ACC112 (cell line): ENCODE measurements around the gene LRFN2.

Experiments
- H2AFZ ChIP-seq: fragments of 200-600 bp; sonication (generic); one replicate; pipeline ENCODE4 v1.6.0; 2017; ENCODE audit warnings: antibody characterized with exemption, low read length; ENCODE audit not compliant: unreplicated experiment
- H3K27ac ChIP-seq: fragments of 200-600 bp; sonication (generic); 2 replicates; pipeline ENCODE4 v1.5.1; 2014; ENCODE audit warnings: low read depth, mild to moderate bottlenecking, antibody characterized with exemption, low read length, moderate library complexity
- H3K27me3 ChIP-seq: fragments of 200-600 bp; sonication (generic); 2 replicates; pipeline ENCODE4 v1.6.1; 2014; ENCODE audit warnings: mild to moderate bottlenecking, antibody characterized with exemption, low read length, moderate library complexity, mixed read lengths; ENCODE audit not compliant: insufficient read depth
- H3K36me3 ChIP-seq: fragments of 200-600 bp; sonication (generic); 2 replicates; pipeline ENCODE4 v1.6.1; 2016; ENCODE audit warnings: mild to moderate bottlenecking, antibody characterized with exemption, low read length, moderate library complexity, mixed read lengths; ENCODE audit not compliant: insufficient read depth
- H3K4me1 ChIP-seq: fragments of 200-600 bp; sonication (generic); one replicate; pipeline ENCODE4 v1.6.1; 2016; ENCODE audit warnings: low read length, mixed read lengths; ENCODE audit not compliant: insufficient read depth, unreplicated experiment, control insufficient read depth
- H3K4me3 ChIP-seq: fragments of 200-600 bp; sonication (generic); 2 replicates; pipeline ENCODE4 v1.5.1; 2014; ENCODE audit warnings: mild to moderate bottlenecking, low read depth, low read length
- H3K79me2 ChIP-seq: fragments of 200-600 bp; sonication (generic); one replicate; pipeline ENCODE4 v1.6.0; 2016; ENCODE audit warnings: low read length; ENCODE audit not compliant: control insufficient read depth, unreplicated experiment, insufficient read depth

Gene LRFN2

DNA sequence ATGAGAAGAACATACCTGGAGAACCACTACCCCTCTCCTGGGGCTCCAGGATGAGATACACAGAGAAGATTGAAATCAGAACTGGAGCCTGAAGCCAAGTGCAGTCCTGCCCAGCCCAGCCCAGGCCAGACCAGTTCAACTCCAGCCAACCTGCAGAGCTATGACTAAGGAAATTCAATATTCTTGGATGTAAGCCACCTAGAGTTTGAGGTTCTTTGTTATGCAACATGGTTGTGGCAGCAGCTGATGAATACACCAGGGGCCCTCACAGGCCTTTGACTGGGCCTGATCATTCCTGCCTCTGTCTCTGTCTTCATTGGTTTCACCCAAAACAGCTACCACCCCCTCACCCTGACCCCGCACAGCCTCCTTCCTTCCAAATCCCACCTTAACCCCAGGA, 167.8 kb downstream of the LRFN2 start:
- Histone ChIP-seq H3K4me3 (no peak overlapping the region), H3K27me3 (no peaks in the 10 kb centered on the region), H3K27ac (no peak overlapping the region)

GRCh38 chr6:40417031-40417430, 170.1 kb downstream of the LRFN2 start:
- no peaks in the 10 kb centered on the region for H3K27me3 ChIP-seq

More for the DNA sequence above, 167.8 kb downstream of the LRFN2 start:
- Histone ChIP-seq H3K79me2 (no peaks in the 10 kb centered on the region), H3K36me3 (no peaks in the 10 kb centered on the region), H3K4me1 (no peaks in the 10 kb centered on the region), H2AFZ (no peak overlapping the region)

GRCh38 chr6:40414617-40415016, 172.5 kb downstream of the LRFN2 start:
- H3K36me3 ChIP-seq: no peaks in the 10 kb centered on the region
- H2AFZ ChIP-seq: no peak overlapping the region
- H3K27ac ChIP-seq: no peak overlapping the region
- H3K27me3 ChIP-seq: no peaks in the 10 kb centered on the region
- H3K79me2 ChIP-seq: no peaks in the 10 kb centered on the region
- H3K4me3 ChIP-seq: no peak overlapping the region
- no peaks in the 10 kb centered on the region for H3K4me1 ChIP-seq

More at GRCh38 chr6:40417031-40417430, 170.1 kb downstream of the LRFN2 start:
- Histone ChIP-seq H2AFZ (no peak overlapping the region), H3K4me1 (no peaks in the 10 kb centered on the region), H3K79me2 (no peaks in the 10 kb centered on the region), H3K36me3 (no peaks in the 10 kb centered on the region), H3K27ac (no peak overlapping the region), H3K4me3 (no peak overlapping the region)

- Histone ChIP-seq H3K27me3 (no peaks in the 10 kb centered on the region), H3K27ac (no peak overlapping the region), H3K79me2 (no peaks in the 10 kb centered on the region), H3K4me1 (no peaks in the 10 kb centered on the region), H2AFZ (no peak overlapping the region), H3K36me3 (no peaks in the 10 kb centered on the region), H3K4me3 (no peak overlapping the region)
Measured at GRCh38 chr6:40413239-40413638, 173.9 kb downstream of the LRFN2 start.

GRCh38 chr6:40411881-40412280, 175.3 kb downstream of the LRFN2 start:
- no peaks in the 10 kb centered on the region for H3K4me1 ChIP-seq
- H3K36me3 ChIP-seq: no peaks in the 10 kb centered on the region
- H3K4me3 ChIP-seq: no peak overlapping the region
- H3K27ac ChIP-seq: no peak overlapping the region
- no peaks in the 10 kb centered on the region for H3K79me2 ChIP-seq
- H3K27me3 ChIP-seq: no peaks in the 10 kb centered on the region
- H2AFZ ChIP-seq: no peak overlapping the region

GRCh38 chr6:40410821-40411220, 176.3 kb downstream of the LRFN2 start:
- H3K4me1 ChIP-seq: no peaks in the 10 kb centered on the region

GRCh38 chr6:40409716-40410397, 177.3 kb downstream of the LRFN2 start:
- H3K4me3 ChIP-seq: no peak overlapping the region
- no peaks in the 10 kb centered on the region for H3K4me1 ChIP-seq
- no peaks in the 10 kb centered on the region for H3K36me3 ChIP-seq
- H3K27ac ChIP-seq: no peak overlapping the region
- H2AFZ ChIP-seq: no peak overlapping the region
- H3K79me2 ChIP-seq: no peaks in the 10 kb centered on the region
- H3K27me3 ChIP-seq: no peaks in the 10 kb centered on the region

More at GRCh38 chr6:40410821-40411220, 176.3 kb downstream of the LRFN2 start:
- no peak overlapping the region for H3K4me3 ChIP-seq
- no peak overlapping the region for H3K27ac ChIP-seq
- no peaks in the 10 kb centered on the region for H3K27me3 ChIP-seq
- no peaks in the 10 kb centered on the region for H3K36me3 ChIP-seq
- H3K79me2 ChIP-seq: no peaks in the 10 kb centered on the region
- no peak overlapping the region for H2AFZ ChIP-seq

DNA sequence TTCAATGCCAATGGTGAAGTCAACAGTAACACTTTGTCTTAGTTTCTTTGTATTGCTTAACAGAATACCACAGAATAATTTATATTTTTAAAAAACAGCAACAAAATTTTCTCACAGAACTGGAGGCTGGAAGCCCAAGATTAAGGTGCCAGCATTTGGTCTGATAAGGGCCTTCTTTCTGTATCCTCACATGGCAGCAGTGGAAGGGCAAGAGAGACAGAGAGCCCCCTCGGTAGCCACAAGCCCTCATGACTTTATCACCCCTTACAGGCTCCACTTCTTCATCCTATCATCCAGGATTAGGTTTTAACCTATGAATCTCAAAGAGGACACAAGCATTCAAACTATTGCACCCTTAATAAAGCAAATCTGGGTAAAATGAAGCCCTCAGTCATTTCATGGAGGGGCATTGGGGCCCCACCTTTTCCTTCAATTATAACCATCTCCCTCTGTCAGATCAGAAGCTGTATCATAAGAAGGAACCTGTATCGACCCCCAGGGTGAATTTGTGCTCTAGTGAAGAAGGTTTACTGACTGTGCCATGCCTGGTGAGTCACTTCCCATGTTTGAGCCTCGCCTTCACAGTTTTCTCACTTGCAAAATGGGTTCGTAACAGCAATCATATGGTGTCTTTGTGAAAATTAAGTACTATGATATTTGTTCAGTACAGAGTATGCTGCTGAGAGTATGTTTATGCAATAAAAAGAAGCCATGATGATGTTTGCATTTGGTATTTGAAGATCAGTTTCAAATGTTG, 178.2 kb downstream of the LRFN2 start:
- no peak overlapping the region for H2AFZ ChIP-seq
- H3K27me3 ChIP-seq: no peaks in the 10 kb centered on the region
- H3K79me2 ChIP-seq: no peaks in the 10 kb centered on the region
- H3K4me1 ChIP-seq: no peaks in the 10 kb centered on the region
- no peak overlapping the region for H3K4me3 ChIP-seq
- H3K27ac ChIP-seq: no peak overlapping the region
- H3K36me3 ChIP-seq: no peaks in the 10 kb centered on the region

DNA sequence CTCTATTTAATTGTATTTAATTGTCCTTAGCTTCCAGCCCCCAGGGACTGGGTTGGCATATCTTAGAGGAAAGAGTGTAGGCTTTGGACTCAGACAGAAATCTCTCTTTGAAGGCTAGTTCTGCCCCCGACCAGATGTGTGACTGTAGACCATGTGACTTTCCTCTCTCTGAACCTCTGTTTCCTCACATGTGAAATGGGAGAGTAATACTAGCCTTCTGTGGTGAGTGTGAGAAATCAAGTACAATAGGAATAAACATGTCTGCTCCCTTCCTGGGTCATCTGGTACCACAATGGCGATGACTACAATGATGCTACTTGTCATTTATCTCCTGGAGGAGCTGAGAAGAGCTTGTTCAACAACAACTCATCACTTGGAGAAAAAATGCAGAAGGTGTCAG, 179.9 kb downstream of the LRFN2 start:
- Histone ChIP-seq H3K36me3 (no peaks in the 10 kb centered on the region), H3K79me2 (no peaks in the 10 kb centered on the region), H3K4me1 (no peaks in the 10 kb centered on the region), H2AFZ (no peak overlapping the region), H3K4me3 (no peak overlapping the region), H3K27me3 (no peaks in the 10 kb centered on the region), H3K27ac (no peak overlapping the region)

- Histone ChIP-seq H3K4me1 (no peaks in the 10 kb centered on the region), H3K27ac (no peak overlapping the region), H3K4me3 (no peak overlapping the region), H3K36me3 (no peaks in the 10 kb centered on the region), H2AFZ (no peak overlapping the region), H3K27me3 (no peaks in the 10 kb centered on the region), H3K79me2 (no peaks in the 10 kb centered on the region)
Measured at GRCh38 chr6:40406175-40406574, 181.0 kb downstream of the LRFN2 start.

GRCh38 chr6:40400738-40401137, 186.4 kb downstream of the LRFN2 start:
- Histone ChIP-seq H2AFZ (no peak overlapping the region), H3K27me3 (no peaks in the 10 kb centered on the region), H3K4me1 (no peaks in the 10 kb centered on the region), H3K27ac (no peak overlapping the region), H3K79me2 (no peaks in the 10 kb centered on the region), H3K36me3 (no peaks in the 10 kb centered on the region), H3K4me3 (no peak overlapping the region)
